H7 (cell line): ENCODE data around the gene SLC15A5. TPM values are rescaled to one million over a fixed set of nuclear protein-coding genes. Genes with fewer than 3 reads are reported as not detected.

Experiments used
- DNase-seq: peaks from one replicate; pipeline ENCODE4 v3.0.0; 2012
- H3K27me3 ChIP-seq: 2 replicates; pipeline ENCODE4 v1.6.0; 2011; ENCODE audit warnings: mild to moderate bottlenecking, low read length; ENCODE audit not compliant: control insufficient read depth, insufficient read depth
- H3K36me3 ChIP-seq: replicated peaks from 2 replicates; pipeline ENCODE4 v1.5.1; 2011; ENCODE audit warnings: low read length; ENCODE audit not compliant: control insufficient read depth, insufficient read depth
- H3K4me3 ChIP-seq: 2 replicates; pipeline ENCODE4 v1.5.1; 2011; ENCODE audit warnings: low read depth, mild to moderate bottlenecking, control low read depth, low read length, moderate library complexity; ENCODE audit not compliant: insufficient read depth
- total RNA-seq: library from RNA; depleted of rRNA; stranded (reverse); fragments of >200 nt; shearing (Covaris generic); gene quantifications from 2 replicates; pipeline ENCODE4 v1.2.3, GENCODE V29; 2014; rRNA removed

The SLC15A5 gene
- total RNA-seq, result not detected in 2 replicates

DNA sequence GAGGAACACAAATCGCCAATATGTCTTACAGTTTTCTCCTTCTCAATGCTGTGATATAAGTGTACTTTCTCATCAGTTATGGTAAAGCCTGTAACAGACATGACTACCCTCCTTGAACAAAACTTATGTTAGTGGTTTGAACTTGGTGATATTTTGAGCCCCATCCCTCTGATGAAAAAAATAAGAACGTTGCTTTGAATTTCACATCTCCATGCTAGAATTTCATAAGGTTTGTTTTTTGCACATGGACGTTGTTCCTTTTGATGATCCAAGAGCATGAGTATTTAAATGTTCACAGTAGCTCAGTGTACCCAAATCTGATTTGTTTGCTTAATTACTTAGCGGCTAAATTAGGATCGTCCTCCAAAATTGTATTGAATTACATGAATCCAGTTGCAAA, at the start of gene SLC15A5:
Gene SLC15A5, minus strand, starts transcription at position 101 of the 400 bp plus-strand sequence. Its CDS starts 0 bp downstream, at position 101.
- no peak for DNase-seq
- Histone ChIP-seq H3K36me3 (no peaks in the 10 kb centered on the region), H3K4me3 (no peak within 1 kb of the TSS), H3K27me3 (no peaks in the 10 kb centered on the region)

- no peak for DNase-seq
- H3K36me3 ChIP-seq, result no peaks in the 10 kb centered on the region
- H3K4me3 ChIP-seq, result no peak overlapping the region
- H3K27me3 ChIP-seq, result no peaks in the 10 kb centered on the region
Observed at GRCh38 chr12:16325426-16325825, 47.9 kb upstream of the SLC15A5 start.

DNA sequence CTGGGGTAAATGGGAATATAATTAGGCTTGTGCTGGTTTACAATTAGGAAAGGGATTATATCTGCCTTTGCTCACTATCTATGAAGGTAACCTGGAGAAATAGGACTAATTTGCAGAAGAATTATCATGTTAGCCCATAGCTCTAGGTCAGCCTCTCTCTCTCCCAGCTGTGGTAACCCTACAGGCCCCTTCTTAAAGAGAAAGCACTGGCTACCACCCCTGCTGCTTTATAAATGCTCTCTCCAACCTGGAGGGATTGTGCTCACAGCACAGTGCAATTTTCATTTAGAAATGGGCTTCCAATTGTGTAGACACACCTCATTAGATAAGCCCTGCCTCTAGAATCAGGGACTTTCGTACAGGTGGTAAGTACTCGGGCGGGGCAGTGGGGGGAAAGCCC, 47.3 kb upstream of the SLC15A5 start:
- Histone ChIP-seq H3K27me3 (no peaks in the 10 kb centered on the region), H3K36me3 (no peaks in the 10 kb centered on the region), H3K4me3 (no peak overlapping the region)
- DNase-seq, result peak; percentile 15

DNA sequence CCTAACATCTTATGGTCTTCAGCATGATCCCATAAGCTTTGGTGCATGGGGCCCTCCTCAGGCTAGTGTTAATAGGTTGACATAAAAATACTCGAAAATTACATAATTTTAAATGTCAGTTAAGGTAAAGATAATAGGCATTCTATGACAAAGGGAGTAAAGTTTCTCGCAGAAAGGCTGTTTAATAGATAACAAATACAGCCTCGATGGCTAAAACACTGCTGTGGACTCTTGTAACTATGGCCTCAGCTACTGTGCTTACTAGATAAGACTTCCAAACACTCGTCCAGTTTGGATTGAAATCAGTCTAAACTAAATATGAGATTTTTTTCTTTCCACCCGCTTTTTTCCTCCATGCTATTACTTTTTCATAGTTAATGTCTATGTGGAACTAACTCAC, 46.8 kb upstream of the SLC15A5 start:
- no peak for DNase-seq
- no peaks in the 10 kb centered on the region for H3K27me3 ChIP-seq
- no peak overlapping the region for H3K4me3 ChIP-seq
- H3K36me3 ChIP-seq, result no peaks in the 10 kb centered on the region

DNA sequence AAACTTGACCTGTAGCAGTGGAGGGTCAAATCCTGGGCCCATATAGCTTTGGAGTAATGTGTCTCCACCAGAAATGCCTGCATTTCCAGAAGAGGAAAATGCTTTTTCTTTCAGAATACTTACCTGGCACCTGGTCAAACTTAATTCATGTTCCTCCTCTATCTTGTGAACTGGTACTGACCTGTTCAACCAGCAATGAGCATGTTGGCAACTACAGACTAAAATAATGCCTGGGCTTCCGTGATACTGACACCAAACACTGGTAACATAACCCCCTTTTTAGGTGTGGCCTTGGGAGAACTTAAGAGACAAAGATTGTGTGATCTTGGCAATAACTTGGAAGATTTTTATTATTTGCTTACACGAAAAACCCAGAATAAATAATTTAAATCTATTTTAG, 46.2 kb upstream of the SLC15A5 start:
- Histone ChIP-seq H3K4me3 (no peak overlapping the region), H3K36me3 (no peaks in the 10 kb centered on the region), H3K27me3 (no peaks in the 10 kb centered on the region)
- DNase-seq, result no peak

DNA sequence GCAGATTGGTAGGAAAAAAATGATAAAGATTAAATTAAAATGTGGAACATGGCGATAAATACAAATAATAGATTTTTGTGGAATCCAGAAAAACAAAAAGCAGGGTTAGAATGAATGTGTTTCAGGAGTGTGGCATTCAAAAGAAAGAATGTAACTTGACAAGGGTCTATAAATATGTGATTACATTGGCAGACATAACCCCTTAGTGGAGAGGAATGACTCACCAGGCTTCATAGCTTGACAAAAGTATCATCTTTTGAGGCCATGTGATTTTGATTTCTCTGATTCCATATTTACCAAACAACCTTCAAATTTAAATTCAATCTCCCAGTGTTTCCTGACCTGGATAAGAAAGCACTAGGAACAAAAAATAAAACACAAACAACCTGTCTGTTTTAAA, 45.5 kb upstream of the SLC15A5 start:
- H3K36me3 ChIP-seq, result no peaks in the 10 kb centered on the region
- H3K27me3 ChIP-seq, result no peaks in the 10 kb centered on the region
- no peak for DNase-seq
- no peak overlapping the region for H3K4me3 ChIP-seq

DNA sequence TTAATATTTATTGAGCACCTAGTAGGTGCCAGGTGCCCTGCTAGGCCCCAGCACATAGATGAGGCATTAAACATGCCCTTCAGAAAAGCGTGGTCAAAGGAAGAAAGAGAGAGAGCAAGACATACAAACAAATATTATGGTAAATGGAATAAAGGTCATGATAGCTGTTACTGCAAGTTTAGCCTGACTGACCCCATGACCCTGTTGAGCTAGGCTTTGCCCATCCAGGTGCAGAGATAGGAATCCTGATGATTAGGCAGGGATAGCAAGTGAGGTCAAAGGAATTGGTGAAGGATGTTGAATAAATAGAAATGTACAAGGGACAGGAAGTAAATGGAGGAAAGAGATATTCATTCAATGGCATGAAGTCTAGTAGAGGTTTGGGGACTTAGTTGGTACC, 33.4 kb upstream of the SLC15A5 start:
- DNase-seq, result no peak
- Histone ChIP-seq H3K36me3 (no peaks in the 10 kb centered on the region), H3K27me3 (no peaks in the 10 kb centered on the region), H3K4me3 (no peak overlapping the region)

DNA sequence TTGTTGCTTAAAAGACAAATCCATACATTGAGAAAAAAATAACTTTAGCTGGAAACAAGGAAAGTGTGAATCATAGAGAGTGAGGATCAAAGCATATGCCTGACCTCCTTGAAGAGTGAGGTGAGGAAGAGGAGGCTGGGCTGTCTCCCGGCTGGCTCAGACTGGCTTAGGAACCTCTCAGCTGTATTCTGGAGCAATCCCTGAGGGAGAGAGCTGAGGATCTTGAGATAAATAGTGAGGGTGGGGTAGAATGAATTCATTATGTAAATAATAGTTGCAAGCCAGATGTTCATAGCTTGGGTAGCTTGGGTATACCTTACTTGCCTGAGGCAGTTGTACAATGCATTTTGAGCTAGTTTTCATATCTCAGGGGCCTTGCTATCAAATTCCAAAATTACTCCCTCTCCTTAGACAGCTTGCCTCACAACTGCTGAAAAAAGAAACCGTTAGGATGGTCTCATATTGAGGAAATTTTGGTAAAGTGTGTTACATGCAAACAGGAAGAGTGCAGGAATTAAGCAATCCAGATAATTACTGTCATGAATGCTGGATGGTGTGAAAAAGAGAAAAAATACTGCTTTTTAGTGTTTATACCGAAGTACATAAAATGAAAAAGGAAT, 30.5 kb upstream of the SLC15A5 start:
- DNase-seq, result no peak
- H3K27me3 ChIP-seq, result no peaks in the 10 kb centered on the region
- no peaks in the 10 kb centered on the region for H3K36me3 ChIP-seq
- no peak overlapping the region for H3K4me3 ChIP-seq

DNA sequence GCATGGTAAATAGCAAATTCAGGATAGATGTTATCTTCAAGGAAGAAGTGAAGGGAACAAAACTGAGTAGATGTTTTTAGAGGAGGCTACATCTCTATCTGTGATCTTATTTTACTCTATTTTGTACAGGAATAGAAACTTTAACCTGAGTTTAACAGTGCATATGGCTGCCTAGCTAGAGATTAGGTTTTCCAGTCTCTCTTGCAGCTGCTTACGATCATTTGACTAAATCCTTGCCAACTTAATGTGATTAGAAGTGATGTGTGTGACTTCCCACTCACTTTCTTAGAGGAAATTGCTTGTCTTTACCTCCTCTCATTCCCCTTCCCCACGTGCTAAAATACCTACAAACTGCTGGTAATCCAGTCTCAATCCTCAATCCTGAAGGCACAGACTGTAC, 26.5 kb upstream of the SLC15A5 start:
- H3K4me3 ChIP-seq, result no peak overlapping the region
- no peak for DNase-seq
- H3K36me3 ChIP-seq, result no peaks in the 10 kb centered on the region
- no peaks in the 10 kb centered on the region for H3K27me3 ChIP-seq

DNA sequence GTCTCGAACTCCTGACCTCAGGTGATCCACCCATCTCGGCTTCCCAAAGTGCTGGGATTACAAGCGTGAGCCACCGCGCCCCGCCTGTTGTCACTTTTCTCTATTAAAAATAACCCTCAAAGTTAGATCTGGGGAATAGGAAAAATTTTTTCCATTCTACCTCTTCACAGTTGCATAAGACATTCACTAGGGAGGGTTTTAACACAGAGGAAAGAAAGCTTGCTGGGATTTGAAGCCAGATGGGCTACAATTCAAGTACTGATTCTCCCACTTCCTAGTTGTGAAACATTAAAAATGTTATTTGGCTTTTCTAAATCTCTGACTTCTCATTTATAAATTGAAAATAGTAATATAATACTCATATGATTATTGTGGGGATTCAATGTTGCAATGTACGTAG, 23.3 kb upstream of the SLC15A5 start:
- no peak overlapping the region for H3K4me3 ChIP-seq
- H3K36me3 ChIP-seq, result no peaks in the 10 kb centered on the region
- no peaks in the 10 kb centered on the region for H3K27me3 ChIP-seq
- DNase-seq, result no peak

GRCh38 chr12:16300122-16300521, 22.6 kb upstream of the SLC15A5 start:
- Histone ChIP-seq H3K27me3 (no peaks in the 10 kb centered on the region), H3K36me3 (no peaks in the 10 kb centered on the region), H3K4me3 (no peak overlapping the region)
- DNase-seq, result no peak

GRCh38 chr12:16299403-16299802, 21.9 kb upstream of the SLC15A5 start:
- H3K27me3 ChIP-seq, result no peaks in the 10 kb centered on the region
- no peak overlapping the region for H3K4me3 ChIP-seq
- DNase-seq, result no peak
- no peaks in the 10 kb centered on the region for H3K36me3 ChIP-seq

- no peak for DNase-seq
- H3K27me3 ChIP-seq, result no peaks in the 10 kb centered on the region
- H3K36me3 ChIP-seq, result no peaks in the 10 kb centered on the region
- no peak overlapping the region for H3K4me3 ChIP-seq
Observed at GRCh38 chr12:16297521-16297920, 20.0 kb upstream of the SLC15A5 start.

DNA sequence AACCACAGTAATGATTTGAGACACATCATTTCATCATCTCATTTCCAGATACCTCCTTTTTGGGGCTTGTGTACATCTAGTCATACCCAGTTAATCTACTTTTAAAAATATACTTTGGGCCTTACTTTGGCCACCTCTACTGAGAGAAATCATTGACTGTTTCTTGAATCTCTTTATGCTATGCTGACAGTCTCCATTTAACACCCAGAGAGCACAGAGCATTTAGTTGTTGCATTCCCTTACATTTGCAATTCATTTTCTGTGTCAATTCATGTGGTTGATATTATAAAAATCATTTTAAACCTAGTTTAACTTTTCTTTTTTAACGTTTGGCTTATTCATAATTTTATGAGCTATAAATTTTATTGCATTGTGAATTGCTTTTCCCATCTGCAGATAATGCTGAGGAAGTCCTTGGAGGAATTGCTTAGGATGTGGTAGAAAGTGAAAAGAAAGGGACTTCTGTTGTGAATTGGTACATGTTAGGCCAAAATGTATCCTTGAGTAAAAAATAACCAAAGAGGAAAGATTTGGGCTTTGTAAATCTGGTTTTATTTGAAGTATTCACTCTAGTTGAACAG, 17.0 kb upstream of the SLC15A5 start:
- H3K36me3 ChIP-seq, result no peaks in the 10 kb centered on the region
- no peak for DNase-seq
- H3K4me3 ChIP-seq, result no peak overlapping the region
- no peaks in the 10 kb centered on the region for H3K27me3 ChIP-seq

GRCh38 chr12:16291032-16291431, 13.5 kb upstream of the SLC15A5 start:
- no peaks in the 10 kb centered on the region for H3K27me3 ChIP-seq
- no peak overlapping the region for H3K4me3 ChIP-seq
- H3K36me3 ChIP-seq, result no peaks in the 10 kb centered on the region
- no peak for DNase-seq

DNA sequence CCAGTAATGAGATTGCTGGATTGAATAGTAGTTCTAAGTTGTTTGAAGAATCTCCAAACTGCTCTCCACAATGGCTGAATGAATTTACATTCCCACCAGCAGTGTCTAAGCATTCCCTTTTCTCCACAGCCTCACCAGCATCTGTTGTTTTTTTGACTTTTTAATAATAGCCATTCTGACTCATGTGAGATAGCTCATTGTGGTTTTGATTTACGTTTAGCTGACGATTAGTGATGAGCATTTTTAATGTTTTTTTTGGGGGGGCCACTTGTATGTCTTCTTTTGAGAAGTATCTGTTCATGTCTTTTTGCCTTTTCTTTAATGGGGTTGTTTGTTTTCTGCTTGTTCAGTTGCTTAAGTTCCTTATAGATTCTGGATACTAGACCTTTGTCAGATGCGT, 8.1 kb upstream of the SLC15A5 start:
- Histone ChIP-seq H3K27me3 (no peaks in the 10 kb centered on the region), H3K4me3 (no peak overlapping the region), H3K36me3 (no peaks in the 10 kb centered on the region)
- DNase-seq, result no peak
